DOHH2 (cell line): ENCODE results near the gene MYO1F.

Experiments
- H3F3A ChIP-seq: fragments of 200-600 bp; sonication (generic), shearing (Covaris generic); 2 replicates; pipeline ENCODE4 v1.6.0; 2016; ENCODE audit warnings: antibody characterized with exemption, mild to moderate bottlenecking; ENCODE audit not compliant: control insufficient read depth, insufficient read depth
- H3K27ac ChIP-seq: fragments of 200-600 bp; sonication (generic); 2 replicates; pipeline ENCODE4 v1.5.1; 2014; ENCODE audit warnings: low read depth, mild to moderate bottlenecking, low read length, moderate library complexity
- H3K27me3 ChIP-seq: fragments of 200-600 bp; sonication (generic); 2 replicates; pipeline ENCODE4 v1.6.1; 2014; ENCODE audit warnings: mild to moderate bottlenecking, low read length, mixed read lengths; ENCODE audit not compliant: control insufficient read depth
- H3K36me3 ChIP-seq: fragments of 200-600 bp; sonication (generic); 2 replicates; pipeline ENCODE4 v1.6.1; 2014; ENCODE audit warnings: mild to moderate bottlenecking, low read length, moderate library complexity, mixed read lengths; ENCODE audit not compliant: control insufficient read depth
- H3K4me1 ChIP-seq: fragments of 200-600 bp; sonication (generic); 2 replicates; pipeline ENCODE4 v1.6.1; 2014; ENCODE audit warnings: mild to moderate bottlenecking, low read length, mixed read lengths; ENCODE audit not compliant: control insufficient read depth
- H3K4me2 ChIP-seq: fragments of 200-600 bp; sonication (generic); 2 replicates; pipeline ENCODE4 v1.6.0; 2014; ENCODE audit warnings: mild to moderate bottlenecking, low read length, moderate library complexity
- H3K4me3 ChIP-seq: fragments of 200-600 bp; sonication (generic); 2 replicates; pipeline ENCODE4 v1.5.1; 2014; ENCODE audit warnings: mild to moderate bottlenecking, low read length, mixed read lengths
- H3K79me2 ChIP-seq: fragments of 200-600 bp; sonication (generic); 2 replicates; pipeline ENCODE4 v1.6.1; 2014; ENCODE audit warnings: mild to moderate bottlenecking, low read length, mixed read lengths; ENCODE audit not compliant: control insufficient read depth
- H3K9me2 ChIP-seq: fragments of 200-600 bp; sonication (generic); replicated peaks from 2 replicates; pipeline ENCODE4 v1.6.1; 2014; ENCODE audit warnings: mild to moderate bottlenecking, low read length, mixed read lengths; ENCODE audit not compliant: control insufficient read depth
- H3K9me3 ChIP-seq: fragments of 200-600 bp; sonication (generic); 2 replicates; pipeline ENCODE4 v1.6.1; 2014; ENCODE audit warnings: antibody characterized with exemption, low read length, mixed read lengths; ENCODE audit not compliant: control insufficient read depth, insufficient read depth
- H4K20me1 ChIP-seq: fragments of 200-600 bp; sonication (generic); 2 replicates; pipeline ENCODE4 v1.6.0; 2014; ENCODE audit warnings: low read depth, mild to moderate bottlenecking, antibody characterized with exemption, low read length, moderate library complexity; ENCODE audit not compliant: control insufficient read depth, insufficient read depth
- CTCF ChIP-seq: fragments of 200-600 bp; sonication (generic); IDR thresholded peaks from one replicate; pipeline ENCODE4 v1.5.1; 2014; ENCODE audit warnings: antibody characterized with exemption, mild to moderate bottlenecking, low read depth, low read length; ENCODE audit not compliant: poor library complexity, severe bottlenecking
- EZH2phosphoT487 ChIP-seq: fragments of 200-600 bp; sonication (generic); IDR thresholded peaks from 2 replicates; pipeline ENCODE4 v1.6.1; 2017; ENCODE audit warnings: borderline replicate concordance, mild to moderate bottlenecking, antibody characterized with exemption, low read length, moderate library complexity, mixed read lengths

Gene MYO1F

GRCh38 chr19:8589177-8589714, 12.0 kb upstream of the MYO1F start:
- H3K79me2 ChIP-seq: no peaks in the 10 kb centered on the region
- H3K4me1 ChIP-seq: no peaks in the 10 kb centered on the region
- H3K27ac ChIP-seq: no peak overlapping the region
- peaks cover 8% of the 10 kb centered on the region; the same call in 1 of the 2 replicates for H3K9me3 ChIP-seq
- no peaks in the 10 kb centered on the region for H3K9me2 ChIP-seq
- H3K4me2 ChIP-seq: no peak overlapping the region
- H3K36me3 ChIP-seq: no peaks in the 10 kb centered on the region
- no peak overlapping the region for H3K4me3 ChIP-seq
- H3F3A ChIP-seq: no peaks in the 10 kb centered on the region
- H3K27me3 ChIP-seq: no peaks in the 10 kb centered on the region
- H4K20me1 ChIP-seq: no peaks in the 10 kb centered on the region
- no peak for TF ChIP-seq EZH2phosphoT487
- no peak for TF ChIP-seq CTCF

GRCh38 chr19:8585894-8586750, 8.9 kb upstream of the MYO1F start:
- H3K27me3 ChIP-seq: no peaks in the 10 kb centered on the region
- H3K27ac ChIP-seq: no peak overlapping the region
- no peak overlapping the region for H3K4me3 ChIP-seq
- H3K9me2 ChIP-seq: no peaks in the 10 kb centered on the region
- no peaks in the 10 kb centered on the region for H3K36me3 ChIP-seq
- no peak overlapping the region for H3K4me2 ChIP-seq
- TF ChIP-seq CTCF: peak; percentile 73
- no peak for TF ChIP-seq EZH2phosphoT487
- no peaks in the 10 kb centered on the region for H3K9me3 ChIP-seq
- H3F3A ChIP-seq: no peaks in the 10 kb centered on the region
- no peaks in the 10 kb centered on the region for H4K20me1 ChIP-seq
- no peaks in the 10 kb centered on the region for H3K4me1 ChIP-seq
- H3K79me2 ChIP-seq: no peaks in the 10 kb centered on the region

GRCh38 chr19:8584965-8585893, 8.0 kb upstream of the MYO1F start:
- no peaks in the 10 kb centered on the region for H3F3A ChIP-seq
- H3K4me2 ChIP-seq: no peak overlapping the region
- H3K27ac ChIP-seq: no peak overlapping the region
- H3K27me3 ChIP-seq: no peaks in the 10 kb centered on the region
- TF ChIP-seq EZH2phosphoT487: no peak
- TF ChIP-seq CTCF: no peak
- H3K36me3 ChIP-seq: no peaks in the 10 kb centered on the region
- no peak overlapping the region for H3K4me3 ChIP-seq
- H3K4me1 ChIP-seq: peaks cover 3% of the 10 kb centered on the region; the same call in 1 of the 2 replicates
- H3K9me2 ChIP-seq: no peaks in the 10 kb centered on the region
- H3K79me2 ChIP-seq: no peaks in the 10 kb centered on the region
- no peaks in the 10 kb centered on the region for H4K20me1 ChIP-seq
- no peaks in the 10 kb centered on the region for H3K9me3 ChIP-seq
